Prostate gland (tissue), 2 donors: ENCODE results near the gene CHRNA4. TPM values are rescaled to one million over a fixed set of nuclear protein-coding genes. Genes with fewer than 3 reads are reported as not detected.

Experiments
- DNase-seq: peaks from one replicate; pipeline ENCODE4 v3.0.0-alpha.2; 2019; ENCODE audit warnings: low spot score
- H3K27ac ChIP-seq, 2 donors: fragments of 200-600 bp; sonication (generic); 2 replicates each; pipeline ENCODE4 v1.5.1; 2017 to 2019
- H3K27me3 ChIP-seq: fragments of 200-600 bp; sonication (generic); replicated peaks from 2 replicates; pipeline ENCODE4 v1.5.1; 2019; ENCODE audit not compliant: insufficient read depth
- H3K36me3 ChIP-seq, 2 donors: fragments of 200-600 bp; sonication (generic); 1 replicate in 1 of 2; 2 replicates in 1 of 2; pipeline versions ENCODE4 v1.5.1 to v1.8.1; 2017 to 2019
- H3K4me1 ChIP-seq: fragments of 200-600 bp; sonication (generic); replicated peaks from 2 replicates; pipeline ENCODE4 v1.5.1; 2019
- H3K4me3 ChIP-seq, 2 donors: fragments of 200-600 bp; sonication (generic); 2 replicates each; pipeline ENCODE4 v1.5.1; 2017 to 2019
- H3K9me3 ChIP-seq: fragments of 200-600 bp; sonication (generic); 2 replicates; pipeline ENCODE4 v1.5.1; 2017
- POLR2A ChIP-seq: fragments of 450-650 bp; IDR thresholded peaks from one replicate; pipeline ENCODE4 v1.6.1; 2016; ENCODE audit warnings: antibody characterized with exemption, mild to moderate bottlenecking
- POLR2AphosphoS5 ChIP-seq: sonication (generic); formaldehyde crosslinking; IDR thresholded peaks from one replicate; pipeline ENCODE4 v1.6.1; 2017; ENCODE audit warnings: antibody characterized with exemption
- WGBS: methylation state at CpG from one replicate; pipeline ENCODE4 v1.1.5; 2018; 5-methylcytosine and 5-hydroxymethylcytosine counted together
- intact Hi-C: fragments of 100-400 bp; cut with DNase I; formaldehyde crosslinking; loops from one replicate; pipeline ENCODE4 v1.14.2; 2022
- total RNA-seq, 2 donors: library from RNA; depleted of rRNA; stranded (reverse); fragments of >200 nt; gene quantifications; one replicate each; pipeline ENCODE4 v1.1.0, GENCODE V29; 2016
- TF ChIP-seq, protein P1 (sequence below), 4 experiments: fragments of 200-600 bp in 2 of 4; fragments of 450-650 bp in 2 of 4; sonication (generic) in 2 of 4; IDR thresholded peaks; 1 replicate in 3 of 4; 2 replicates in 1 of 4; pipeline ENCODE4 v1.5.1; 2016 to 2019; ENCODE audit warnings: antibody characterized with exemption in 4 of 4, mild to moderate bottlenecking in 2 of 4, moderate library complexity in 2 of 4

The CHRNA4 gene
- total RNA-seq, result 1 to 10 TPM in 1 of 2 donors, not detected in 1; 7.2 TPM

DNA sequence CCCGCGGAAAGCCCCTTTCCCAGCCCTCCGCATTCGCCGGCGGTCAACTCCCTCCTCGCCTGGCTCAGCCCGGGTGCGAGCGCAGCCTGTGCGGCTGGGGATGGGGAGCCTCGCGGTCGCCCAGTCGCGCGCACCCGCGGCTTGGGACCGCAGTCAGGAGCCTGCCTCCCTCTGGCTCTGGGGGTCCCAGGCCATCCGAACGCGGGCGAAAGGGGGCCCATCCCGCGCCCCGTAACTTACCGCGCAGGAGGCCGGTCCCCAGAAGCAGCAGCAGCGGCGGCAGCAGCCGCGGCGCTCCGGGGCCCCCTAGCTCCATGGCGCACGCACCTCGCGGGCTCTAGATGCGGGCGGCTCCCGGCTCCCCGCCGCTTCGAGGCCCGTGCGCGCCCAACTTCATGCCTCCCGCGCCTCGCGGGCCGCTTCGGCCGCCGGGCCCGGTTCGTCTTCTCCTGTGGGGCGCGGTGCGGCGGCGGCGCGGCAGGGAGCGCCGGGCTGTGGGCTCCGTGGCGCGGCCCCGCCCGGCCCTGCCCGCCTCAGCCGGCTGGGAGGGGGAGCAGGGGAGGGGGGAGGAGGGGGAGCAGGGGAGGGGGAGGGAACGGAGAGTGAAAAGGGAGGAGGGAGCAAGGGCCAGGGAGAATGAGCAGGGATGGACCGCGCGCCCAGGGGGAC lies at the start of gene CHRNA4:
TSS of gene CHRNA4 (minus strand) at position 500 of the 669 bp plus-strand sequence. CDS start at position 316, 184 bp downstream.
- WGBS, result 4% methylated on average over 23 of the region's 79 CpGs
- peaks cover 21% of the 10 kb centered on the region for H3K27me3 ChIP-seq

DNA sequence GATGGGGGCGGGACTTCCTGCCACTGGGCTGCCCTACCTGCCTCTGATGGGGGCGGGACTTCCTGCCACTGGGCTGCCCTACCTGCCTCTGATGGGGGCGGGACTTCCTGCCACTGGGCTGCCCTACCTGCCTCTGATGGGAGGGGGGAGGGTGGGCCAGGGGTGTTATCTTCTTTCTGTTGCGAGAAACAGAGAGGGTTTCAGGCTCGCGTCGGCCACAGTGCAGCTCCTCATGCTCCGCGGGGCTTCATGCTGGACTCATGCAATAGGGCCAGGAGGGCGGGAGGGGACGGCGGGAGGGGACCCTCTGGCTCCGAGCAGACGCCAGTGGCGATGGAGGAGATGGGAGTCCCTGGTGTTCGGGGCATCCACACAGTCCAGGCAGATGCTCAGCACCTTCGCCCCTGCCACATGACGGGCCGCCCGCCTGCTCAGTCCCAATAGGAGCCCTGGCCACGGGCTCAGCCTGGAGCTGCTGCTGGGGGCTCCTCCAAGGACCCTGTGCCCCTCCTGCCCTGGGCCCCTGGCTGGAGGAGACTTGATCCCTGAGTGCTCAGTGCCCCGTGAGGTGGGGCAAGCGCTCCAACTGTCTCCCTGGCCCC lies 48.8 kb upstream of the CHRNA4 start:
- H3K4me1 ChIP-seq, result no peaks in the 10 kb centered on the region
- WGBS, result 81% methylated on average over 21 of the region's 23 CpGs
- H3K27ac ChIP-seq, result no peak overlapping the region
- no peaks in the 10 kb centered on the region for H3K36me3 ChIP-seq
- intact Hi-C loops, result no loop called here
- no peak for DNase-seq
- no peak overlapping the region for H3K4me3 ChIP-seq
- H3K27me3 ChIP-seq, result peaks cover 4% of the 10 kb centered on the region
- TF ChIP-seq, protein P1, sequence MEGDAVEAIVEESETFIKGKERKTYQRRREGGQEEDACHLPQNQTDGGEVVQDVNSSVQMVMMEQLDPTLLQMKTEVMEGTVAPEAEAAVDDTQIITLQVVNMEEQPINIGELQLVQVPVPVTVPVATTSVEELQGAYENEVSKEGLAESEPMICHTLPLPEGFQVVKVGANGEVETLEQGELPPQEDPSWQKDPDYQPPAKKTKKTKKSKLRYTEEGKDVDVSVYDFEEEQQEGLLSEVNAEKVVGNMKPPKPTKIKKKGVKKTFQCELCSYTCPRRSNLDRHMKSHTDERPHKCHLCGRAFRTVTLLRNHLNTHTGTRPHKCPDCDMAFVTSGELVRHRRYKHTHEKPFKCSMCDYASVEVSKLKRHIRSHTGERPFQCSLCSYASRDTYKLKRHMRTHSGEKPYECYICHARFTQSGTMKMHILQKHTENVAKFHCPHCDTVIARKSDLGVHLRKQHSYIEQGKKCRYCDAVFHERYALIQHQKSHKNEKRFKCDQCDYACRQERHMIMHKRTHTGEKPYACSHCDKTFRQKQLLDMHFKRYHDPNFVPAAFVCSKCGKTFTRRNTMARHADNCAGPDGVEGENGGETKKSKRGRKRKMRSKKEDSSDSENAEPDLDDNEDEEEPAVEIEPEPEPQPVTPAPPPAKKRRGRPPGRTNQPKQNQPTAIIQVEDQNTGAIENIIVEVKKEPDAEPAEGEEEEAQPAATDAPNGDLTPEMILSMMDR (IDR thresholded peaks at IDR 0.05), result no peak
- H3K9me3 ChIP-seq, result no peaks in the 10 kb centered on the region

More for the DNA sequence above, at the start of gene CHRNA4:
- TF ChIP-seq POLR2AphosphoS5 (no peak), POLR2A (no peak)
- TF ChIP-seq, protein P1 (IDR thresholded peaks at IDR 0.05), result no peak
- DNase-seq, result no peak
- Histone ChIP-seq H3K27ac (no peak within 1 kb of the TSS), H3K4me3 (no peak within 1 kb of the TSS), H3K4me1 (no peaks in the 10 kb centered on the region), H3K9me3 (no peaks in the 10 kb centered on the region), H3K36me3 (no peaks in the 10 kb centered on the region)
- intact Hi-C loops, result no loop called here

DNA sequence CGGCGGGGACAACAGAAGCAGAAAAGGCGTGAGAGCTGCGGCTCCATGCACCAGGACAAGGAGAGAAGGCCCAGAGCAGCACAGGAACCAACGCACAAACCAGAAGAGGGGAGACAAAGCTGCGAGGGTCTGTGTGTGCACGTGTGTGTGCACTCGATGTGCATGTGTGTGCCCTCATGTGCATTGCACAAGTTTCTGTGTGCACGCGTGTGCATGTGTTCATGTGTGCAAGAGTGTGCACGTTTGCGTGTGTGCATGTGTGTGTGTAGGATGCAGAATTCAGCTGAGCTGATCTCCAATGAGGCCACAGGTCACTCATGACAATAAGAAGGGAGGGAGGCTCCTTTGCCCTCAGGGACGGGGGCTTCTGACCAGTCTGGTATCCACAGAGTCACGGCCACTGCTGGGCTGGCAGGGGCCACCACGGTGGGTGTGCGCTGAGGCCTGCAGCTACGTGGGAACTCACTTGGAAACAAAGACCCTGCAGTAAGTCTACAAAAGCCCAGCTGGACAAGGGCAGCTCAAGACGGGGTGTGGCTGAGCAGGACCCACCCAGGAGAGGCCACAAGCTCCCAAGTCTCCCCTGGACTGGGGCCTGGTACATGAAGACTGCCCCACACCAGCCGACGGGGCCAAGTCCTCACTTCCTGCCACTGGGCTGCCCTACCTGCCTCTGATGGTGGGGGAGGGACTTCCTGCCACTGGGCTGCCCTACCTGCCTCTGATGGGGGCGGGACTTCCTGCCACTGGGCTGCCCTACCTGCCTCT lies 48.1 kb upstream of the CHRNA4 start:
- no peak for DNase-seq
- intact Hi-C loops, result no loop called here
- peaks cover 4% of the 10 kb centered on the region for H3K27me3 ChIP-seq
- H3K4me3 ChIP-seq, result no peak overlapping the region
- no peaks in the 10 kb centered on the region for H3K4me1 ChIP-seq
- H3K9me3 ChIP-seq, result no peaks in the 10 kb centered on the region
- no peaks in the 10 kb centered on the region for H3K36me3 ChIP-seq
- 85% methylated on average over 20 of the region's 21 CpGs for WGBS
- no peak overlapping the region for H3K27ac ChIP-seq
- TF ChIP-seq POLR2AphosphoS5 (no peak), POLR2A (no peak)
- TF ChIP-seq, protein P1 (IDR thresholded peaks at IDR 0.05), result no peak

DNA sequence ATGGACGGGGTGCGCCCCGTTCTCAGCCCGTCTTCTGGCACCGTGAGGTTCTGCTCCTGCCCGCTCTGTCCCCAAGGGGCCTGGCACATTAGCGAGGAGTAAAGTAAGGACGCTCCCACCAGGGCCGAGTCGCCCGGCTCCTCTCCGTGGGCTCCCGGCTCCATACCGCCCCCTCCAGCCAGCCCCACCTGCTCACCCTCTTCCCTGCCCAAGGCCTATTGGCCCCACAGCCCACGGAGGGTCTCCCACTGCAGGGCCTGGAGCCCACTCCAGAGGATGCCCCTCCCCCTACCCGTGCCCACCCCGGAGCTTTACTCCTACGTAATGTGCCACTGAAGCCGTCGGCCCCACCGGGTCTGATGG lies 47.5 kb upstream of the CHRNA4 start:
- intact Hi-C loops, result no loop called here
- 84% methylated on average over 21 of the region's 21 CpGs for WGBS
- no peak overlapping the region for H3K27ac ChIP-seq
- H3K36me3 ChIP-seq, result no peaks in the 10 kb centered on the region
- TF ChIP-seq, protein P1 (IDR thresholded peaks at IDR 0.05), result no peak
- TF ChIP-seq POLR2A (no peak), POLR2AphosphoS5 (no peak)
- H3K4me1 ChIP-seq, result no peaks in the 10 kb centered on the region
- no peaks in the 10 kb centered on the region for H3K9me3 ChIP-seq
- no peak overlapping the region for H3K4me3 ChIP-seq
- no peak for DNase-seq
- peaks cover 4% of the 10 kb centered on the region for H3K27me3 ChIP-seq
